ENCODE data around the gene EVI5L.

DNA sequence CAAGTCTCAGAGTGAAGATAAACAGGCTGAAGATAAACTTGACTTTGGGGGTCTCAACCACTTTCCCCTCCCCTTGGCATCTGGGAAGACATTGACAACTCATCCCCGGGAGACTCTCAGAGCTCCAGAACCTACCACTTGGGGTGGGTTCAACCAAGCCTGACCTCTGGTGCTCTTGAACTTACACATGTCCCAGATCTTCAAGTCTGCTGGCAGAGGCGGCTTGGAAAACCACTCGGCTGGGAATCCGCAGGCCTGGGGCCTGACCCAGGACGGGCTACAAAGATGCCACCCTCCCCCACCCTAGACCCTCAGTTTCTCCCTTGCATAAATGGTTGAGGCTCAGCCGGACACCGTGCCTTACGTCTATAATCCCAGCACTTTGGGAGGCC is 58.8 kb downstream of the EVI5L start:
- TF ChIP-seq, protein P1, sequence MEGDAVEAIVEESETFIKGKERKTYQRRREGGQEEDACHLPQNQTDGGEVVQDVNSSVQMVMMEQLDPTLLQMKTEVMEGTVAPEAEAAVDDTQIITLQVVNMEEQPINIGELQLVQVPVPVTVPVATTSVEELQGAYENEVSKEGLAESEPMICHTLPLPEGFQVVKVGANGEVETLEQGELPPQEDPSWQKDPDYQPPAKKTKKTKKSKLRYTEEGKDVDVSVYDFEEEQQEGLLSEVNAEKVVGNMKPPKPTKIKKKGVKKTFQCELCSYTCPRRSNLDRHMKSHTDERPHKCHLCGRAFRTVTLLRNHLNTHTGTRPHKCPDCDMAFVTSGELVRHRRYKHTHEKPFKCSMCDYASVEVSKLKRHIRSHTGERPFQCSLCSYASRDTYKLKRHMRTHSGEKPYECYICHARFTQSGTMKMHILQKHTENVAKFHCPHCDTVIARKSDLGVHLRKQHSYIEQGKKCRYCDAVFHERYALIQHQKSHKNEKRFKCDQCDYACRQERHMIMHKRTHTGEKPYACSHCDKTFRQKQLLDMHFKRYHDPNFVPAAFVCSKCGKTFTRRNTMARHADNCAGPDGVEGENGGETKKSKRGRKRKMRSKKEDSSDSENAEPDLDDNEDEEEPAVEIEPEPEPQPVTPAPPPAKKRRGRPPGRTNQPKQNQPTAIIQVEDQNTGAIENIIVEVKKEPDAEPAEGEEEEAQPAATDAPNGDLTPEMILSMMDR (IDR thresholded peaks at IDR 0.05) = no peak
- TF ChIP-seq POLR2A (IDR thresholded peaks at IDR 0.05) = no peak
